Activated naive CD4-positive, alpha-beta T cell treated with Interleukin-2 at 50 U/mL for 16 hours (primary cell): ENCODE data around the gene ATP13A2.

Source experiments
- DNase-seq: peaks from one replicate; pipeline ENCODE4 v3.0.0-alpha.2; 2020

ATP13A2 gene

GRCh38 chr1:17031436-17031835, 19.7 kb upstream of the ATP13A2 start:
- no peak for DNase-seq

GRCh38 chr1:17030206-17030605, 18.5 kb upstream of the ATP13A2 start:
- DNase-seq, result no peak

- DNase-seq, result no peak
Observed at GRCh38 chr1:17028662-17029188, 17.0 kb upstream of the ATP13A2 start.

GRCh38 chr1:17027900-17028299, 16.2 kb upstream of the ATP13A2 start:
- no peak for DNase-seq

- no peak for DNase-seq
Observed at GRCh38 chr1:17027403-17027802, 15.7 kb upstream of the ATP13A2 start.

GRCh38 chr1:17024721-17025120, 13.0 kb upstream of the ATP13A2 start:
- DNase-seq, result no peak

GRCh38 chr1:17023573-17023972, 11.8 kb upstream of the ATP13A2 start:
- no peak for DNase-seq

GRCh38 chr1:17023102-17023501, 11.4 kb upstream of the ATP13A2 start:
- no peak for DNase-seq

- DNase-seq, result no peak
Observed at GRCh38 chr1:17021896-17022295, 10.2 kb upstream of the ATP13A2 start.

- no peak for DNase-seq
Observed at GRCh38 chr1:17020502-17020901, 8.8 kb upstream of the ATP13A2 start.

GRCh38 chr1:17018849-17019248, 7.1 kb upstream of the ATP13A2 start:
- DNase-seq, result no peak

GRCh38 chr1:17017435-17017834, 5.7 kb upstream of the ATP13A2 start:
- DNase-seq, result no peak

- no peak for DNase-seq
Observed at GRCh38 chr1:17016317-17016661, 4.6 kb upstream of the ATP13A2 start.

- DNase-seq, result no peak
Observed at GRCh38 chr1:17014671-17015567, 3.2 kb upstream of the ATP13A2 start.

- no peak for DNase-seq
Observed at GRCh38 chr1:17013491-17014320, 2.0 kb upstream of the ATP13A2 start.

- DNase-seq, result no peak
Observed at GRCh38 chr1:17012775-17013490, 1.2 kb upstream of the ATP13A2 start.

GRCh38 chr1:17011092-17011438, 663 bp downstream of the ATP13A2 start:
- no peak for DNase-seq

GRCh38 chr1:17009706-17010105, 2.0 kb downstream of the ATP13A2 start:
- no peak for DNase-seq

GRCh38 chr1:17008208-17008855, 3.4 kb downstream of the ATP13A2 start:
- no peak for DNase-seq

- DNase-seq, result no peak
Observed at GRCh38 chr1:17007121-17007520, 4.6 kb downstream of the ATP13A2 start.

- DNase-seq, result no peak
Observed at GRCh38 chr1:17005365-17005740, 6.4 kb downstream of the ATP13A2 start.

GRCh38 chr1:17004466-17005364, 7.0 kb downstream of the ATP13A2 start:
- DNase-seq, result no peak
